NCI-H1694 (cell line): ENCODE results near the gene ERVK3-1.
"Not testable (repeated sequence)": the region's sequence is repeated elsewhere in the genome, so short reads cannot be mapped to it uniquely, and the experiment has no call there.

Experiments used
- DNase-seq: peaks from one replicate; lab custom pipeline; 2025; lab: John Stamatoyannopoulos, UW

Gene ERVK3-1

GRCh38 chr19:58304748-58305064, 471 bp upstream of the ERVK3-1 start:
- DNase-seq: no peak

- DNase-seq: no peak
Measured at GRCh38 chr19:58305932-58306323, 751 bp downstream of the ERVK3-1 start.

- no peak for DNase-seq
Measured at GRCh38 chr19:58307736-58308135, 2.6 kb downstream of the ERVK3-1 start.

GRCh38 chr19:58310685-58311084, 5.5 kb downstream of the ERVK3-1 start:
- not testable (repeated sequence) for DNase-seq

GRCh38 chr19:58311345-58311865, 6.2 kb downstream of the ERVK3-1 start:
- peak; percentile 69 for DNase-seq

GRCh38 chr19:58315580-58315979, 10.4 kb downstream of the ERVK3-1 start:
- no peak for DNase-seq

GRCh38 chr19:58317476-58318072, 12.4 kb downstream of the ERVK3-1 start:
- DNase-seq: no peak

- no peak for DNase-seq
Measured at GRCh38 chr19:58318297-58318696, 13.1 kb downstream of the ERVK3-1 start.

- DNase-seq: no peak
Measured at GRCh38 chr19:58319241-58319640, 14.1 kb downstream of the ERVK3-1 start.

- DNase-seq: no peak
Measured at GRCh38 chr19:58325311-58326022, 20.3 kb downstream of the ERVK3-1 start.

GRCh38 chr19:58326501-58326913, 21.3 kb downstream of the ERVK3-1 start:
- no peak for DNase-seq

GRCh38 chr19:58326914-58327726, 21.9 kb downstream of the ERVK3-1 start, which contains the start of gene ZSCAN22:
Gene ZSCAN22 (plus strand): TSS chr19:58326994. CDS start chr19:58334803, 7,809 bp downstream.
- DNase-seq: peak; percentile 85

- DNase-seq: no peak
Measured at GRCh38 chr19:58328999-58329398, 23.8 kb downstream of the ERVK3-1 start.

- DNase-seq: no peak
Measured at GRCh38 chr19:58330458-58330857, 25.3 kb downstream of the ERVK3-1 start.

- no peak for DNase-seq
Measured at GRCh38 chr19:58332697-58333096, 27.5 kb downstream of the ERVK3-1 start.

- no peak for DNase-seq
Measured at GRCh38 chr19:58334691-58335249, 29.6 kb downstream of the ERVK3-1 start.

GRCh38 chr19:58335630-58336029, 30.5 kb downstream of the ERVK3-1 start:
- DNase-seq: no peak

- DNase-seq: no peak
Measured at GRCh38 chr19:58336216-58336615, 31.0 kb downstream of the ERVK3-1 start.

GRCh38 chr19:58336820-58337219, 31.6 kb downstream of the ERVK3-1 start:
- DNase-seq: no peak

- DNase-seq: no peak
Measured at GRCh38 chr19:58338336-58338735, 33.2 kb downstream of the ERVK3-1 start.

GRCh38 chr19:58338825-58339558, 33.8 kb downstream of the ERVK3-1 start:
- no peak for DNase-seq

- no peak for DNase-seq
Measured at GRCh38 chr19:58345558-58345957, 40.4 kb downstream of the ERVK3-1 start.
